Mucosa of descending colon (tissue), 3 donors: ENCODE measurements around the gene CYB5R3. TPM values are rescaled to one million over a fixed set of nuclear protein-coding genes. Genes with fewer than 3 reads are reported as not detected.
"Not testable (repeated sequence)": the region's sequence is repeated elsewhere in the genome, so short reads cannot be mapped to it uniquely, and the experiment has no call there.

Source experiments
- ATAC-seq: fragments of 200-7000 bp; cut with Tn5 transposase; one replicate; pipeline ENCODE4 v1.9.1; 2020; ENCODE audit warnings: mild to moderate bottlenecking, moderate library complexity
- DNase-seq, 3 donors: peaks; one replicate each; pipeline ENCODE4 v3.0.0-alpha.2; 2020
- H3K36me3 ChIP-seq: fragments of 200-600 bp; one replicate; pipeline ENCODE4 v1.8.0; 2021; ENCODE audit warnings: low read depth, mild to moderate bottlenecking
- H3K4me1 ChIP-seq: fragments of 200-600 bp; one replicate; pipeline ENCODE4 v1.8.0; 2021; ENCODE audit warnings: low read depth, mild to moderate bottlenecking
- H3K4me3 ChIP-seq: fragments of 200-600 bp; one replicate; pipeline ENCODE4 v1.8.0; 2021; ENCODE audit warnings: mild to moderate bottlenecking
- H3K9me3 ChIP-seq: fragments of 200-600 bp; one replicate; pipeline ENCODE4 v1.8.0; 2021; ENCODE audit warnings: mild to moderate bottlenecking
- CTCF ChIP-seq: fragments of 200-600 bp; IDR thresholded peaks from one replicate; pipeline ENCODE4 v1.8.0; 2022; ENCODE audit warnings: antibody characterized with exemption, mild to moderate bottlenecking
- intact Hi-C, 2 donors: fragments of 100-400 bp; cut with DNase I in 1 of 2; cut with micrococcal nuclease in 1 of 2; formaldehyde crosslinking; loops; one replicate each; pipeline versions ENCODE4 v1.11.0 to v1.11.1; 2022; cut with DNase I, micrococcal nuclease
- total RNA-seq, 3 donors: library from RNA; stranded (reverse); fragmentation: NEBNext Ultra II Directional in 2 of 3; extraction: Animal tissue kit (Norgen Biotek cat#: 25700) in 2 of 3; gene quantifications; one replicate each; pipeline versions ENCODE4 v1.2.1 to v1.2.4, GENCODE V29; 2021 to 2023
- donor health status: DM: no; HTN: no; CAD: no; lungs with moderate emphysema.
- donor health status: DM: no; HTN: no; CAD: no.
- donor health status: DM: no; HTN: yes; CAD: no.

Gene CYB5R3
- total RNA-seq, 3 donors from 2014 or later, result 139 to 211 (median 176) TPM

DNA sequence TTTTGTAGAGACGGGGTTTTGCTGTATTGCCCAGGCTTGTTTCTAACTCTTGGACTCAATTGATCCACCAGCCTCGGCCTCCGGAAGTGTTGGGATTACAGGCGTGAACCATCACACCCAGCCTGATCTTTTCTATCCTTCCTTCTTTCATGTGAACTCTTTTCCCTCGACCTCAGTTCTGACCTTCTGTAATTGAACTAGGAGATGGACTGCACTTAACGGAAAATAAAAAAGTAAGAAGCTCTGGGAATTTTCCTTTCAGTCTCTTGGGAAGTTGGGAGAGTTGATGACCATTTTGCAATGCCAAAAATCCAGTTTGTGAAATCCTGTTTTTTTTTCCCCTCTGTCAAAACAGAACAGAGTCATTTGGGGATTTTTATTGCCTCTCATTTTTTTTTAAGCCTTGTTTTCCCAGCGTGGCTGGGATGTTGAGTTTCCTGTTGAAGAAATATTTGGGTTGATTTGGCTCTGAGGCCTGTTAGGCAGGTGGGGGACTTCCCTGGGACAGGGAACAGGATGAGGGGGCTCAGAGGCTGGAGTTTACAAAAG, 26.9 kb upstream of the CYB5R3 start:
- DNase-seq, result no peak
- Histone ChIP-seq H3K36me3 (no peaks in the 10 kb centered on the region), H3K4me3 (no peak overlapping the region), H3K4me1 (peaks cover 5% of the 10 kb centered on the region), H3K9me3 (no peaks in the 10 kb centered on the region)
- intact Hi-C loops, result no loop called here
- no peak for TF ChIP-seq CTCF
- ATAC-seq, result no peak

DNA sequence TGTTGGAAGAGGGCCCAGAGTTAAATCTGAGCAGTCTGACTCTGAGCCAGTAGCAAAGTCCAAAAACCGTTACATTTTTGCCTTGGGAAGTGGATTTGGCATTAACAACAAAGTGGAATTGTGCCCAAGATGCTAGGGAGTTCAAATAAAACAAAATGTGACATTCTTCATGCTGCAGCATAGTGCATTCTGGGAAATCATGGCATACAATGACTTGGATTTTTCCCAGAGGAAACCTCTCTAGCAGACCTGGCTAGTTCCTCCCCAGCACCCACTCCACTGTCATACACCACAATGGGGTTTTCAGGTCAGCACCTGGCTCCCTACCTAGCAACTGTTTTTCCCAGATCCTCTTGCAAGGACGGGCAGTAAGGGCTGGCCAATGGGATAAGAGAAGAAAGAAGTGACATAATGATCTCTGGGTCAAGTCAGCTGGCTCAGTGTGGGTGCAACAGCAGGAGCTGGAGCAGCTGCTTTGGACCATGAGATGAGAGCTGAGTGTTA, 24.8 kb upstream of the CYB5R3 start:
- no peak for DNase-seq
- peak; percentile 31 for ATAC-seq
- no peaks in the 10 kb centered on the region for H3K9me3 ChIP-seq
- no peaks in the 10 kb centered on the region for H3K36me3 ChIP-seq
- no peak for TF ChIP-seq CTCF
- H3K4me3 ChIP-seq, result no peak overlapping the region
- H3K4me1 ChIP-seq, result no peaks in the 10 kb centered on the region
- intact Hi-C loops, result no loop called here

- DNase-seq, H3K4me3 ChIP-seq, H3K36me3 ChIP-seq, intact Hi-C loops, H3K4me1 ChIP-seq, H3K9me3 ChIP-seq, ATAC-seq: not testable (repeated sequence)
These were observed 23.9 kb upstream of the CYB5R3 start for GRCh38 chr22:42673071-42673470.

- Histone ChIP-seq H3K9me3 (no peaks in the 10 kb centered on the region), H3K4me1 (no peaks in the 10 kb centered on the region), H3K4me3 (no peak overlapping the region), H3K36me3 (no peaks in the 10 kb centered on the region)
- ATAC-seq (peak; percentile 77), DNase-seq (no peak)
- intact Hi-C loops, result no loop called here
- TF ChIP-seq CTCF, result no peak
These were observed 21.9 kb upstream of the CYB5R3 start for GRCh38 chr22:42670921-42671709.

DNA sequence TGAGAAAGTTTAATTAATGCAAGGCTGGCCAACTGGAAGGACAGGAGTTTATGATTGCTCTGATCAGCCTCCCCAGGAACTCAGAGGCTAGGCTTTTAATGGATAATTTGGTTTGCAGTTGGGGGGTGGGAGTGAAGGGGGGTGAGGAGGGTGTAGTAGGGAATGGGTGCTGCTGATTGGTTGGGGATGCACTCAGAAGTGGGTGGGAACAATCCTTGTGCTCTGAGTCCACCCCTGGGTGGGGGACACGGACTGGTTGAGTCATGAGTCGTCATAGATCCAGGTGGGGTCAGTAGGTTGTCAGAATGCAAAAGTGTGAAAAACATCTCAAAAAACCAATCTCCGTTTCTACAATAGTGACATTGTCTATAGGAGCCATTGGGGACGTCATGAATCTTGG, 20.9 kb upstream of the CYB5R3 start:
- H3K4me3 ChIP-seq, result no peak overlapping the region
- no peaks in the 10 kb centered on the region for H3K36me3 ChIP-seq
- intact Hi-C loops, result no loop called here
- DNase-seq (no peak), ATAC-seq (no peak)
- H3K4me1 ChIP-seq, result no peaks in the 10 kb centered on the region
- no peaks in the 10 kb centered on the region for H3K9me3 ChIP-seq
- TF ChIP-seq CTCF, result no peak

- ATAC-seq, H3K4me3 ChIP-seq, H3K36me3 ChIP-seq, DNase-seq, H3K4me1 ChIP-seq, H3K9me3 ChIP-seq: not testable (repeated sequence)
- intact Hi-C loops, result loop anchor here in 1 of 2 donors (10.0 kb wide), 1 partner anchor 148 kb away; no protein-coding TSS in a partner anchor
These were observed 17.2 kb upstream of the CYB5R3 start for GRCh38 chr22:42666393-42666792.
